Measurements from ENCODE around the gene ICOS.
A peak's percentile ranks its signal among the peaks of the same experiment; 100 is the strongest.

The ICOS gene

GRCh38 chr2:204000446-204000845 is 63.9 kb downstream of the ICOS start:
- no peak for ATAC-seq

GRCh38 chr2:204003276-204003990 is 66.9 kb downstream of the ICOS start:
- ATAC-seq, result no peak
- TF ChIP-seq CSRNP3 (CRISPR knock-in tag; IDR thresholded peaks at IDR 0.05) (no peak), TCF4 (CRISPR knock-in tag; IDR thresholded peaks at IDR 0.05; ENCODE audit: borderline replicate concordance) (no peak), ZC3H10 (CRISPR knock-in tag; IDR thresholded peaks at IDR 0.05) (no peak), POU6F1 (CRISPR knock-in tag; IDR thresholded peaks at IDR 0.05; ENCODE audit: borderline replicate concordance, low read depth) (no peak), PPARA (CRISPR knock-in tag; IDR thresholded peaks at IDR 0.05; ENCODE audit: borderline replicate concordance) (no peak), SNAI2 (CRISPR knock-in tag; IDR thresholded peaks at IDR 0.05) (no peak), PATZ1 (CRISPR knock-in tag; IDR thresholded peaks at IDR 0.05; ENCODE audit: borderline replicate concordance) (no peak), ZFP3 (CRISPR knock-in tag; IDR thresholded peaks at IDR 0.05) (no peak), GLIS3 (CRISPR knock-in tag; IDR thresholded peaks at IDR 0.05) (no peak), TOX (CRISPR knock-in tag; IDR thresholded peaks at IDR 0.05; ENCODE audit: borderline replicate concordance) (no peak), TSHZ2 (CRISPR knock-in tag; IDR thresholded peaks at IDR 0.05) (no peak), CREB5 (CRISPR knock-in tag; IDR thresholded peaks at IDR 0.05; ENCODE audit: low read depth) (no peak), ZFP30 (CRISPR knock-in tag; IDR thresholded peaks at IDR 0.05) (no peak)

More at GRCh38 chr2:204000446-204000845, 63.9 kb downstream of the ICOS start:
- TF ChIP-seq TCF4 (CRISPR knock-in tag; IDR thresholded peaks at IDR 0.05; ENCODE audit: borderline replicate concordance) (0 out of 2 replicates have a peak, but pooled peaks have one; percentile 13), ZFP3 (CRISPR knock-in tag; IDR thresholded peaks at IDR 0.05) (no peak)

- no peak for ATAC-seq
- TF ChIP-seq ZNF8 (CRISPR knock-in tag; IDR thresholded peaks at IDR 0.05), result no peak
- TF ChIP-seq CREB5 (CRISPR knock-in tag; IDR thresholded peaks at IDR 0.05; ENCODE audit: low read depth), result no peak
- no peak for TF ChIP-seq ZNF565 (CRISPR knock-in tag; conservative IDR thresholded peaks at IDR 0.05; ENCODE audit: low read depth)
- no peak for TF ChIP-seq ZFP3 (CRISPR knock-in tag; IDR thresholded peaks at IDR 0.05)
- TF ChIP-seq ESRRG (CRISPR knock-in tag; IDR thresholded peaks at IDR 0.05), result no peak
- TF ChIP-seq RARB (CRISPR knock-in tag; IDR thresholded peaks at IDR 0.05), result no peak
- TF ChIP-seq ISL1 (CRISPR knock-in tag; IDR thresholded peaks at IDR 0.05), result no peak
These were observed 68.3 kb downstream of the ICOS start for GRCh38 chr2:204004912-204005311.

All from SK-N-SH treated with all-trans-retinoic acid at 6 μM for 48 hours (cell line).